HG03558 (cell line): Measurements from ENCODE around the gene NOS1AP.
A peak's percentile ranks its signal among the peaks of the same experiment; 100 is the strongest.
"Not testable (repeated sequence)": the region's sequence is repeated elsewhere in the genome, so short reads cannot be mapped to it uniquely, and the experiment has no call there.

Experiments
- ATAC-seq: cut with Tn5 transposase; IDR thresholded peaks from one replicate; pipeline ENCODE4 v1.9.1; 2021; ENCODE audit warnings: moderate number of reproducible peaks; ENCODE audit not compliant: unreplicated experiment; ENCODE audit errors: extremely low read depth

NOS1AP gene

DNA sequence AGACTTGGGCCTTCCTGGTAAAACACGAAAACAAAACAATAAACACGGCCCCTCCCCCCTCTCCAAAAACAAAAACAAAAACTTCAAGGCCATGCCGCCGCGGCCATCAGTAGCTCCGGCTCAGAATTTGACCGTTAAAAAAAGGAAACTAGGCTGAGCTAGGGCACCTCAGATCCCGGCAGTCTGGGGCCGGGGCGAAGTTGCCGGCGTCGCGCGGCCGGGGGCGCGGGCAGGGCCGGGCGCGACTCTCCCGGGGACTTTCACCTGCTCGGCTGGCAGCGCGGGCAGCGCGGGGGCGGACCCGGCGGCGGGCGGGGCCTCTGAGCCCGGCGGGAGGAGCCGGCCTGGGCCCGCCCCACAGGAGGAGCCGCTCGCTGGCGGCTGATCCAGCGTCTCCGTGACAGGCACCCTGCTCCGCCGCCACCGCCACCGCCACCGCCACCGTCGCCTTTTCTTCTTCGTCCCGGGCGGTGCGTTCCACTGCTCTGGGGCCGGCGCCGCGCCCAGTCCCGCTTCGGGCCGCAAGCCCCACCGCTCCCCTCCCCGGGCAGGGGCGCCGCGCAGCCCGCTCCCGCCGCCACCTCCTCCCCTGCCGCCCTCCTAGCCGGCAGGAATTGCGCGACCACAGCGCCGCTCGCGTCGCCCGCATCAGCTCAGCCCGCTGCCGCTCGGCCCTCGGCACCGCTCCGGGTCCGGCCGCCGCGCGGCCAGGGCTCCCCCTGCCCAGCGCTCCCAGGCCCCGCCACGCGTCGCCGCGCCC lies at the start of gene NOS1AP:
Gene NOS1AP (plus strand): TSS at position 358 of the 760 bp plus-strand sequence. CDS start 487 bp downstream, outside the sequence.
- ATAC-seq, result peak; percentile 91

DNA sequence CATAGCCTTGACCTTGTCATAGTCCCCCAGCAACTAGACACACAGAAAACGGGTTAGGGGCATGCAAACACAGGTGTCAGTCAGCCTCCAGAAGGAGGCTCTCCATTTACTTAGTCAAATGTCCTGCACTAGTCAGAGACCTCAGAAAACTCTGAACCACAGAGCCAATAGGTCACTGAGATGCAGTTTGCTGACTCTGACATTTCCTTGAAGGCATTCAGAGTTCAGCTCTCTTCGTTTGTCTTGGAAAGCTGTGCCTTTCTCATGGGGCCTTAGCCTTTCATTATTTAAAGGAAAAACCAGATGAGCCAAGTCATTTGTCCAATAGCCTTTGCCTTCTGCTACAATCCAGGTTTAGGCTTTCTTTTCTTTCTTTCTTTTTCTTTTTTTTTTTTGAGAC lies 49.3 kb upstream of the NOS1AP start:
- no peak for ATAC-seq

DNA sequence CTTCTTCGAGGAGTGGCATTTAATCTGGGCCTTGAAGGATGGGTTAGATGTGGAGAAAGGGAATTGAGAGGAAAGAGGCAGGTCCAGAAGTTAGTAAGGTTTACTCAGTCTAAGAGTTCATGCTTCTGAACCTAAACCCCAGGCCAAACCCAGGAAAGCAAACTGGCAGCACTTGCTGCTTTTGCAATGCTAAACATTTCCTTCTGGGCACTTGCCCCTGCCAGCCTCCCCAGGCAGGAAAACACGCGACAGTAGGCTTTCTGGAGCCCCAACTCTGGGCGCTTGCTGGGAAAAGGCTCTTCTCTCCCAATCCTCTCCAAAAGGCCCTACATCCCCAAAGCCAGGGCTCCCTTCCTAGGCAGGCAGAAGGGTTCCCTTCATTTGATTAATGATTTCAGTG lies 48.4 kb upstream of the NOS1AP start:
- ATAC-seq, result no peak

DNA sequence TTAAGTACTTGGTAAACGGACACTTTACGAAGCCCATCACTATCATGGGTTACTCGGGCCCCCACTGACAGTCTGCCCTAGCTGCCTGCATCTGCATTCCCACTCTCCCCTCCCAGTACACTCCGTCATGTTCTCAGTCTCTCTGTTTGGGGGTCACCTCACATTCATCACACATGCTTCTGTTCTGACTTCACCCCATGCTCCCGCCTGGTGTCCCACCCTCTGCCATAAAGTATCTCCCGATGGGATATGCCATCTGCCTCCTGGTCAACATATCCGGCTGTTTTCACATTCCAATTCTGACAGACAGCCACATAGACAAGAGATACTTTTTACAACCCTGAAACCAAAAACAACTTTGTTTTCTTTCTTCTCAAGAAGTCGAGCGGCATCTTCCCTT lies 46.9 kb upstream of the NOS1AP start:
- ATAC-seq, result no peak

DNA sequence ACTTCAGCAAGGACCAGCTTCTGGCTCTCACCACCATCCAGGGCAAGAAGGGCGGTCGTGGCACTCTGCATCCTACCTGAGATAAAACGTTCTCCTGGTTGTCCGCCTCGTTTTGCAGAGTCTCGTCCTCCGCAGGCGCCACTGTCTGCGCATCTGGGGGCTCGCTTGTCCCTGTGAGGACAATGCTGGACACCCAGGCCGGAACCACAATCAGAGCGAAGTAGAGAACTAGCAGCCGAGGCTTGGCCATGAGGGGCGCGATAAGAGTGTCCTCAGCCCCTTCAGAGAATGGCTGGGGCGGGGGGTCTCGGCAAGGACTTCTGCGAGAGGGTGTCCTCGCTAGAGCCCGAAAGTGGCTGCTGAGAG lies 46.3 kb upstream of the NOS1AP start:
- no peak for ATAC-seq

DNA sequence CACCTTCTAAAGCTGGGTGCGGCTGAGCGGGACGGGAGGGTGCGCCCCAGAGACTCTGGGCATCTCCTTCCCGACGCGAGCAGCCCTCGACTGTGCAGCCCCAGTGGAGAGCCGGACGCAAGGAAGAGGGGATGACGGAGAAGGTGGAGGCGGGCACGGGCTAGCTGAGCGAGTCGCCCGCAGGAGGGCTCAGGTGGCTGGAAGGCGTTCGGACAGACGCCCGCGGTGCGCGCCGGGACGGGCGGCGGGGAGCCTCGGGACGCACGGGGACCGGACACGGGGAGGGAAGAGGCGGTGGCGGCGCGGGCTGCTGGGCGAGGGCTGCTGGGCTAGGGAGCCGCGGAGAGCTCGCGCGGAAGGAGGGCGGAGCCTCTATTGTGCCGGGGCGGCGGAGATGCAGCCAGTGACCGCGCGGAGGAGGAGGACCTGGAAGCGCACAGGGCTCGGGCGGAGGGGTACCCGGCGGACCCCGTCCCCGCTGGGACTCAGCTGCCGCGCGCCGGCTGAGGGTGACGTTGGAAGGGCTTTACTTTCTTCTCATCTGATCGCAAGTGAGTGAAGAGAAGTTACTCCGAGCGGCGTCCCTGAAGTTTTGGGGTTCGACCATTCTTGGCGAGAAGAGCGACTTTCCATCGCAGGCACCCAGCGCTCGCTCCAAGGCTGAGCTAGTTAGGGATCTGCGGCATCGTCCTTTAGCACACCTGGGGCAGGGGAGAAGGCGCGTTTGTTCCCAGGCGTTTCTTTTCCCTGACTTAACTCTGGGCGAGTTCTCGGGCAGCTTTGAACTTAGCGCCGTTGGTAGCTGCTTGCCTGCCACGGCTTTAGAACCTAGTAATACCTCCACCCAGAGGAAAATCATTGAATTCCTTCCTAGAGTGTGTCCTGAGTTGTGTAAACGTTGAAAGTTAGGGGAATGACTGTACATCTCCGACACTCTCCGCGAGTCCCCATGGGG lies 45.7 kb upstream of the NOS1AP start, which contains the start of gene OLFML2B:
Gene OLFML2B (minus strand): TSS at position 323 of the 955 bp plus-strand sequence. CDS start 439 bp downstream, outside the sequence.
- ATAC-seq, result no peak

DNA sequence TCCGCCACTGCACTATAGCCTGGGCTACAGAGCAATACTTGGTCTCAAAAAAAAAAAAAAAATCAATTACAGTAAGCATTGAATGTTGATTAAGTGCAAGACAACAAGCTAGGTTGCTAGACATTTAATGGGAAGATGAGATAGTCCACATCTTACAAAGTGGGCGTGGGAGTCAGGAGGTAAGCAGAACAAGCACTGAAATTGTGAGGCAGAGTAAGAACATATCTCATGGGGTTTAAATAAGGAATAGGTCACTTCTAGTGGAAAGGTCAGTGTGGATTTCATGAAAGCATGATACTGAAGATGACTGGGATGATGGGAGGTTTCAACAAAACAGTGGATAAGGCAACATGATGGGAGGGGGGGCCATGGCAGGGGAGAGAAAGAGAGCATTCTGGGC lies 44.0 kb upstream of the NOS1AP start:
- ATAC-seq, result no peak

DNA sequence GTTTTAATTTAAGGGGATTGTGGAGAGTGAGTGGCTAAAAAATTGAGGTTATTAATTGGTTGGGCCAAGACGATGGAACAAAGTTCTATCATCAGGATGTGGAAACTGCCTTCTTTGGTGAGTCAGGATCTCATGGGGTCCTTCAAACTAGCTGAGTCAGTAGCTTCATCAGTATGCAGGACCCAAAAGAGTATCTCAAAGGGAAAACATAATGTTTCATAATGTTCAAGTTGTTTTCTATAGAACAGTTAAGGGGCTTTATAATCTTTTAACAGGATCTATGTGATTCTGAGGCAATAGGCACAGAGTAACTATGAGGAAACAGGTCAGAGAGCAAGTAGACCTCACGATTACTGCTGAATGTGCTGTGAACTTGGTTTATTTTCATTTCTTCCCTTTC lies 42.6 kb upstream of the NOS1AP start:
- ATAC-seq, result no peak

DNA sequence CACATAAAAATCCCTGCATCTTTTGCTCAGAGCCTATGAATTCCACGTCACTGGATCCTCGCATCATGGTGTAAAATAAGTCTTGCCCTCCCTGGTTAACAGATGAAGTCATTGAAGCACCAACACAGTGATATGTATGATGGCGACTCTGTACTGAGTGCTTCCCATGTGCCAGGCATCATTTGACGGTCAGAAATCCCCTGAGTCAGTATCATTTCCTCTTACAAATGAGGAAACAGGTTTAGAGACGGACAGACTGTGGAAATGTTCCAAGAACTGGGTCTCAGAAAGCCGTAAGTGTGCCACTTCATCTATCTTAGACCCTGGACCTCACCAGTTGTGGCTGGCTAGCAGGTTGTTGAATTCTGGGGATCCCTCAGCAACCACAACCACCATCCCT lies 40.8 kb upstream of the NOS1AP start:
- ATAC-seq, result no peak

DNA sequence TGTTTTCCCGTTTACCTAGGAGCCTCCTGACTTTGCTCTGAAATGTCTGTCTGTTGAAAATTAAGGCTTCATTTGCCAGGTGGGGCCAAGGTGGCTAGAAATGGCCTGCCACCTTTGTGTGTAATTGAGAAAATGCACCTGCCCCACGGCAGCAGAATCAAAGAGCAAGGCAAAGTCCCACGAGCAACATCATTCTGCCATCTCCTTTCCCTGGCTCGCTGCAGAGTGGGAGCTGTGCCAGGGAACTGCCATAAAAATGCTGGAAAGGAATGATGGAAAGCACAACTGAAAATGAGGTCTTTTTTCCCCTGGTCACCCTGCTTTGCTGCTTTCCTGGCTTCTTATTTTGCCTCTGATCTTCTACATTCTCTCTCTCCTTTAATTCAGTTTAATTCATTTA lies 40.3 kb upstream of the NOS1AP start:
- no peak for ATAC-seq

DNA sequence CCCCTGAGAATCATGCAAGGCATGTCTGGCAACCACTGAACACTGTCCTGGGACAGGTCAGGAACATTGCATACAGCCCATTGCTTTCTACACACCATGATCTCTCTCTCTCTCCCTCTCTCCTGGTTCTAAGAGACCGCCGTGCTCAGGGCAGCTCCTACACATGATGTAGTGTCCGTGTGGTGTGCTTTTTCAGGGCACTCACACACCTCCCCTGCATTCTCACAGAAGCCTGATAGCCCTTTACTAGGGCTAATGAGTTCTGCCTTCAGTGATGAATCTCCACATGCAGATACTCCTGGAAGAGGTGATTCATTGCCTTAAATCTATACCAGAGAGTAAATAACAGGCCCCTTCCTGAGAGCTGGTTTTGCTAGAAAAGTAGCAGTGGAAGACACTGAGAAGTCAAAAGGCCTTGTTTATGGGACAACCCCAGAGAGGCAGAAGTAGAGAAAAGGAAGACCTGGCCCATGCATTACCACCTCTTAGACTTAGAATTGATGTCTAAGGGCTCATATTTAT lies 38.7 kb upstream of the NOS1AP start:
- ATAC-seq, result no peak

DNA sequence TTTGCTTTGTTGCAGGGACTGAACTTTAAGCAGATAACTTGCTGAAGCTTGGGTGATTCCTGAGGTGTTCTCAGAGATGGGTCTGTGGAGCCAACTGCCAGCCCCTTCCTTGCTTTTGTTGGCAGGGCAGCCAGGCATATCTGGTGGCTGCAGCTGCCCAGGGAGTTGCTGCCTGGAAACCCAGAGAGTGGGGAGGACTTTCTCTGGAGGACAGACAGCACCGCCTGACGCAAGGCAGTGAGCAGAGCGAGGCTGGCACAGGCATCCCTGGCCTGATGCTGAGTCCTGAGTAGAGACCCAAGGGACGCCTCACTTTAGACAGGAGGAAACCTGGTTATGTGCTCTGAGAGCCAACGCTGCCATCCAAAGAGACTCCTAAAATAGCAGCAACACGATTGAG lies 36.1 kb upstream of the NOS1AP start:
- ATAC-seq, result no peak

DNA sequence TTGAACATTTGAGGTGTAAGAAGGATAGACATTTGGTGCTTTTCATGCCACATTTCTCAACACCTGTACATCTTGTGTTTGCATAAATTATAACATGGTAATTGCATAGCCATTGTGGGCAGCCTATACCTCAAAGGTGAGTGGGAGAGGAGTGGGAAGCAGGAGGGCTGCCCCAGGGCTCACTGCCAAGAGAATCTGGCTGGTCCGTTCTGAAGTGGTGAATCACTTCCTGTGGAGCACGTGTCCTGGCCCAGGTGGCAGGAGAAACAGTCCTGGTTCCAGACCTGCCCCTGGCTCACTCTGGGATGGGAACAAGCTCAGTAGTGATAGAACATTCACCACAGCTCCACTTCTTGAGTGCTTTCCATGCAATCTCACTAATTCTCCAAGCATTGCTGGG lies 34.2 kb upstream of the NOS1AP start:
- ATAC-seq, result no peak

DNA sequence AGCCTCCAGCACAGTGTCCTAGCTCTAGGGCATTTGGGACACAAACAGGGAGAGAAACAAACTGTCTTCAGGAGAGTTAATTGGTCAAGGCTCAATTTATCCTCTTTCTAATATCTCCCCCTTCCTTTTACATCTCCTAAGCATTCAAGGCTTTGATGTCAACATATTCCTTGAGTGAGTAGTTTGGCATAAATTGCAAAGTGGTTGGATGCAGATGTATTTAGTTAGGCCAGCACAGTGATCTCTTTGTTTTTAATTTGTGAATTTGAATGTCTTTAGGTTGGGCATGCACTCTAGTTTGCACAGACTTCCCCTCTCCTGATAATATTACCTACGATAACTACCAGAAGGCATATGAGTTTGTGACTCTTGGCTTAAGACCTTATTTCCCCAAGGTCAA lies 33.3 kb upstream of the NOS1AP start:
- no peak for ATAC-seq

DNA sequence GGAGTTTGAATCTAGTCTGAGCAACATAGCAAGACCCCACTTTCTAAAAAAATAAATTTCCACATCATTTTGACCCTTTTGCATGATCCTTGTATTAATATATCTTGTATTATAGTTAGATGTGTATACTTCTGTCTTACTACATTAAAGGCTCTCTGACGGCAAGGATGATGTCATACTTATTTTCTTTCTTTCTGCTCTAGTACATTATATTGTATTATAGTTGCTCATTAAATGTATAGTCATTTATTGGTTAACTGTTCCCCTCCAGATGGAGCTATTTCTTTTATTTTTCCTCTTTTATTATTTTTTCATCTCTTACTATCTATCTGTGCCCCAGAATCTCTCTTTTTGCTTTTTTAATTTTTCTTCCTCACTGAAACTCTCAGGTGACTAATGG lies 30.9 kb upstream of the NOS1AP start:
- no peak for ATAC-seq

DNA sequence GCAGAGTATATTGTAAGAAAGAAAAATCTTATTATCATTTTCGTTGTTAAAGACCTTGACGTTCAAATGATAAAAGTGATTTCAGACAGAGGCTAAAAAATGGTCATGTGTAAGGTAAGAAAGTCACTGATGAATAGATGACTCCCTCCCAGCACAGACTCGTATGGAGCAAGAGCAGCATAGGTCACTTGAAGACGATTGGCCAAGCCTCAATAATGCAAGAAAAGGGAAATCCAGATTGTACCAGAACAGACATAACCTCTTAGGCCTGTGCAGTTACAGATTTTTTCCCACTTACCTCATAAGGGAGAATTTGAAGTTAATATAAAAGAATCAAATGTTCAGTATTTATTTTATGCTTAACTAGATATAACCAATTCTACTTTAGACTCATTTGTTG lies 29.5 kb upstream of the NOS1AP start:
- ATAC-seq, result no peak

DNA sequence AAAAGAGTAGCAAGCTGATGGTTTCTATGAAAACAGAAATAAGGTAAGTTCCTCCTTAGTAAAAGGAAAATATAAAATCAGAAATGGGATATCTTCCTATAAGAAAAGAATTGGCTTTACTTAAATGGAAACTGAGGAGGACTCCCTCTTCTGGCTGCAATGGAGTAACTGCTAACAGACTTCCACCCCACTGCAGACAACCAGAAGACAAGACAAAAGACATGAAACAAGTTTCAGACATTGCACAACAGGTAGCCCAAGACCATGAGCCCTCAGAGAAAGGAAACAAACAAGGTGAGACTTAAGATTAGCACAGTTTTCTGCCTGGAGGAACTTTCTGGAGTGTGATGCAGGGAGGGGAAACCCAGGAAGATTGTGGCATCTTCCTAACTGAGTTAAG lies 28.8 kb upstream of the NOS1AP start:
- ATAC-seq, result no peak

DNA sequence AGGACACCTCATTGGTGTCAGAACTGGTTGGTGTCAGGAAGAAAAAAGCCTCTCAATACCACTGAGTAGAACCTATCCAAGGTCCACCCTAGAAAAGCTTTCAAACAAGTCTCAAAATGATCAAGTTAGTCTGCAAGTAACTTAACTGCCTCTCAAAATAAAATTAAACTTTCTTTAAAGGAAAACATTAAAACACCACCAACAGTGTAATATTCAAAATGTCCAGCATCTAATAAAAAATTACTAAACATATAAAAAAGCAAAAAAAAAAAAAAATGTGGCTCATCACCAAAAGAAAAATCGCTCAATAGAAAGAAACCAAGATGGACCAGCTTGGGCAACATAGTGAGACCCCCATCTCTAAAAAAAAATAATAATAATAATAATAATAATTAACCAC lies 27.1 kb upstream of the NOS1AP start:
- no peak for ATAC-seq

DNA sequence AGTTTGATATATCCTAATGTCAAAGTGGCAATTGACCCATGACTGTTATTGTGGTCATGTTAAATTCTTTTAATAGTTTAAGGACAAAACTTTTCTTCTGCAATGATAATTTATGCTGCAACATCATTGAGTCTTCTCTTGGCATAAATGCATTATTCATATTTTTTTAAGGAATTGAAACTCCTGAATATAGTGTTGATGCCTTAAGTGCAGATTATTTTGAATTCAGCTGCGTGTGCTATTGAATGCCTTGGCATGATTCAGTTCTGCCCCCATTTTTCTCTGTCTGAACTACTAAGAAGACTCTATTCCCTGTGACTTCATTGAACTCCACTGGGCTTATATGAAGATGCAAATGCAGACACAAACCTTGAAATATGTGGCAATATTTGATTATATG lies 22.6 kb upstream of the NOS1AP start:
- ATAC-seq, result no peak

DNA sequence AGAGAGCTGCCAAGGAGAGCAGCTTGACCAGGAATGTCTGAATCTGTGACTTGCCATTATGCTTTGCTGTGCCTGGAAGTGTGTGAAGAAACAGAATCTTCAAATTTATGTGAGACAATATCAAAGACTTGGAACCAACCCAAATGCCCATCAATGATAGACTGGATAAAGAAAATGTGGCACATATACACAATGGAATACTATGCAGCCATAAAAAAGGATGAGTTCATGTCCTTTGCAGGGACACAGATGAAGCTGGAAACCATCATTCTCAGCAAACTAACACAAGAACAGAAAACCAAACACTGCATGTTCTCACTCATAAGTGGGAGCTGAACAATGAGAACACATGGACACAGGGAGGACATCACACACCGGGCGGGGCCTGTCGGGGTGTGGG lies 15.5 kb upstream of the NOS1AP start:
- not testable (repeated sequence) for ATAC-seq

DNA sequence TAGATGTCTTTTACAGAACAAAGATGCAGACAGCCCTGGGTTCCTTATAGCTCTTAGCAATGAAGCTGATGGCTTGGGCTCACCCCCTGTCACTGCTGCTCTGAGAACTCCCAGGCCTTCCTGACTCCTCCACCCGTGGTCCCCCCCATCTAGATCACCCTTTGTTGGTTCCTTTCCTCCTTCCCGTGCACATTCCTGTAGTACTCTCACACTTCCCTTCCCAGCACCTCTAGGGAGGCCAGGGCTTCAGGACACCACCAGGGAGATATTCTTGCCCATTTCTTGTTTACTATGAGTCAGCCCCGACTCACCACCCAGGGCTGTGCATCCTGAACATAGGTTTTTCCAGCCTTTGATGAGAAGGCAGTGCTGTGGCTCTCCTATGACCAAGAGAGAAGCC lies 14.4 kb upstream of the NOS1AP start:
- ATAC-seq, result no peak
